ENCODE data around the gene MRPS12. TPM values are rescaled to one million over a fixed set of nuclear protein-coding genes. Genes with fewer than 3 reads are reported as not detected.

MRPS12 gene
- total RNA-seq, 1 experiment from 2014 or later = 88.0 TPM

GRCh38 chr19:38919837-38920601, 10.7 kb upstream of the MRPS12 start:
- Mint-ChIP-seq H3K27ac (no peak overlapping the region), H3K4me1 (no peaks in the 10 kb centered on the region), H3K4me3 (no peak overlapping the region), H3K9me3 (0 out of 2 replicates have a peak, but pooled peaks cover 4% of the 10 kb centered on the region), H3K36me3 (peaks cover 28% of the 10 kb centered on the region), H3K27me3 (ENCODE audit: low read depth) (no peaks in the 10 kb centered on the region)
- no peak for TF ChIP-seq E2F4 (CRISPR knock-in tag; IDR thresholded peaks at IDR 0.05; ENCODE audit: borderline replicate concordance, low read depth)
- TF ChIP-seq NR3C1 (CRISPR knock-in tag; conservative IDR thresholded peaks at IDR 0.05; ENCODE audit: low read depth) = no peak
- no peak for TF ChIP-seq HMGA2 (CRISPR knock-in tag; IDR thresholded peaks at IDR 0.05)
- no peak for TF ChIP-seq CREB1 (CRISPR knock-in tag; IDR thresholded peaks at IDR 0.05)
- no peak for TF ChIP-seq CDX4 (CRISPR knock-in tag; IDR thresholded peaks at IDR 0.05; ENCODE audit: borderline replicate concordance)
- TF ChIP-seq IRF1 (CRISPR knock-in tag; IDR thresholded peaks at IDR 0.05) = no peak
- no peak for TF ChIP-seq ZNF232 (CRISPR knock-in tag; IDR thresholded peaks at IDR 0.05)
- TF ChIP-seq FOXP4 (CRISPR knock-in tag; IDR thresholded peaks at IDR 0.05) = no peak
- TF ChIP-seq ZNF121 (CRISPR knock-in tag; IDR thresholded peaks at IDR 0.05) = no peak
- TF ChIP-seq KAT7 (CRISPR knock-in tag; IDR thresholded peaks at IDR 0.05; ENCODE audit: borderline replicate concordance) = no peak
- no peak for TF ChIP-seq MYBL2 (CRISPR knock-in tag; IDR thresholded peaks at IDR 0.05)
- TF ChIP-seq SOX15 (CRISPR knock-in tag; IDR thresholded peaks at IDR 0.05) = no peak
- ChIA-PET CTCF (interaction anchor here (3.6 kb wide), 1 partner anchor 10 kb away, joined by 24 read pairs; the partner anchor contains the start of genes MRPS12 and SARS2), POLR2A (no interaction called here)
- DNase-seq (ENCODE audit: low spot score) (no peak), ATAC-seq (no peak)

GRCh38 chr19:38920602-38921419, 9.9 kb upstream of the MRPS12 start:
- TF ChIP-seq HMGXB4 (CRISPR knock-in tag; IDR thresholded peaks at IDR 0.05) = no peak
- TF ChIP-seq CREM (CRISPR knock-in tag; IDR thresholded peaks at IDR 0.05) = no peak
- TF ChIP-seq AFF4 (CRISPR knock-in tag; IDR thresholded peaks at IDR 0.05; ENCODE audit: borderline replicate concordance) = no peak
- no peak for TF ChIP-seq ATF1 (CRISPR knock-in tag; IDR thresholded peaks at IDR 0.05)
- no peak for TF ChIP-seq TEAD4 (CRISPR knock-in tag; IDR thresholded peaks at IDR 0.05)
- H3K27ac Mint-ChIP-seq = no peak overlapping the region
- no peaks in the 10 kb centered on the region for H3K27me3 Mint-ChIP-seq (ENCODE audit: low read depth)
- 0 out of 2 replicates have a peak, but pooled peaks cover 4% of the 10 kb centered on the region for H3K9me3 Mint-ChIP-seq
- no peaks in the 10 kb centered on the region for H3K4me1 Mint-ChIP-seq
- H3K4me3 Mint-ChIP-seq = no peak overlapping the region
- ChIA-PET POLR2A (interaction anchor here (1.0 kb wide), 1 partner anchor 10 kb away, joined by 3 read pairs; the partner anchor contains the start of genes MRPS12 and SARS2), CTCF (interaction anchor here (1.8 kb wide), 1 partner anchor 9 kb away, joined by 10 read pairs; the partner anchor contains the start of genes MRPS12 and SARS2)
- peaks cover 34% of the 10 kb centered on the region for H3K36me3 Mint-ChIP-seq
- ATAC-seq (no peak), DNase-seq (ENCODE audit: low spot score) (no peak)

All from WTC11 (cell line).